ENCODE data around the gene RPN2.
A peak's percentile ranks its signal among the peaks of the same experiment; 100 is the strongest.
"Not testable (repeated sequence)": the region's sequence is repeated elsewhere in the genome, so short reads cannot be mapped to it uniquely, and the experiment has no call there.

The RPN2 gene

DNA sequence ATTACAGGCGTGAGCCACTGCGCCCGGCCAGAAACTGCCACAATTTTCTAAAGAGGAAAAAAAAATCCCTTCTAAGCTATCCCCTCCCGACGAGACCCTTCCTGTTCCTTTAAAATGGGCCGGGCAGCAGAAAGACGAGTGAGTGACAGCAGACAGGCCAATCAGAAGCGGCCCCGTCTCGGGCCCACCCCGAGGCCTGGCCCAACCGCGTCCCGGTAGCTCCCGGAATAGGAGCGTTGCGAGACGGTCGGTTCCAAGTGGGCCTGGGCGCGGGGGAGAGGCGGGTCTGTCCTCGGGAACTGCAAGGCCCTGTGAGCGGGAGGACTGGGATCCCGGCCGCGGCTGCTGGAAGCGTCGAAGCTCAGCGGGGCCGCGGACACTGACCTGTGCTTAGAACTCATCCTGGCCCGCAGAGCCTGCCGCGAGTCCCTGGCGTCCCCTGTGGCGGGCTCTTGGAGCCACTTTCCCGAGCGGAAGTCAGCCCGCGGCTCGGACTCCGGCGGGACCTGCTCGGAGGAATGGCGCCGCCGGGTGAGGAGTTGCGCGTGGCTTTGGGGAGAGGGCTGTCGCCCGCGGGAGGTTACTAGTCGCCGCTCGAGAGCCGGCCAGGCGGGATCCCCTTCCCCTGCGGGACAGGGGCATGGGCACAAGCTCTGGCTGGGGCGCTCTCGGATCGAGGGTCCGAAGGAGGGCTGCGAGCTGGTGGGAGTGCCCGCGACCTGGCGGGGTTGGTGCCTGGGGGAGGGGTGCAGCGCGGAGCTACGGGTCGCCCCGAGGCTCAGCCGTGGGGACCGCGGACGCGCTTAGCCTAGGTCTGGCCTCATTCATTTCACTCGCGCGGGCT, at the start of gene RPN2, which contains the start of gene MROH8:
TSS of gene RPN2 (plus strand) at position 492 of the 844 bp plus-strand sequence. CDS start at position 519, 27 bp downstream.
TSS of gene MROH8 (minus strand) at position 710 of the 844 bp plus-strand sequence.
- DNase-seq = peak; percentile 99

- no peak for DNase-seq
Observed at GRCh38 chr20:37131486-37131885, 47.6 kb upstream of the RPN2 start.

DNA sequence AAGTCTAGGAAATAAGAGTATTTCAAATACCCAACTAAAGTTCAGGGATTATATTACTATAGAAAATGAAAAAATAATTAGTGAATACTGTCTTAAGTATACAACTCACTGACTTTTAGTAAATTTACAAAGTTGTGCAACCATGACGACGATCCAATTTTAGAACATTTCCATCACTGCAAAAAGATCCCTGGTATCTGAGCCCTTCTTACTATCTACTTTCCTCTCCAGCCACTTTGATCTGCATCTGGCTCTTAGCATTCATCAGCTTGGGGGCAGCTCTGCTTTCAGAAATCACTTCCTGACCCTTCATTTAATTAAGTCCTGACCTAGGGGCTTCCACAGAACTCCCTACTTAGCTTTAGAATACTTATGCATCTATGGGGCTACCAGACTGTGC, 45.2 kb upstream of the RPN2 start:
- no peak for DNase-seq

- no peak for DNase-seq
Observed at GRCh38 chr20:37137547-37137946, 41.6 kb upstream of the RPN2 start.

DNA sequence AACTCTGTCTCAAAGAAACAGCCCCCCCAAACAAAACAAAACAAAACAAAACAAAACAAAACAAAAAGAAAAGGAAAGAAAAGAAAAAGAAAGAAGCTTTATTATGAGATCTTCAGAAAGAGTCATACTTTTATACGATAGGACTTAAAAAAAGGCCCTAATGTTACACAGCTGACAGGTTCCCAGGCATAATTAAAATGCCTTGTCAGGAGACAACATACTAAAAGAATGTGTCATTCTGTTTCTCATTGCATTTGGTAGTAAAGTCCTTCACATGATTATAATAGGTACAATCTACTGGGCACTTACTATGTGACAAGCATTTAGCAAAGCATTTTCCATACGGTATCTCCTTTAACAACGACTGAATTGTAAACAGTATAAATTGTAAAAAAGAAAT, 36.4 kb upstream of the RPN2 start:
- no peak for DNase-seq

DNA sequence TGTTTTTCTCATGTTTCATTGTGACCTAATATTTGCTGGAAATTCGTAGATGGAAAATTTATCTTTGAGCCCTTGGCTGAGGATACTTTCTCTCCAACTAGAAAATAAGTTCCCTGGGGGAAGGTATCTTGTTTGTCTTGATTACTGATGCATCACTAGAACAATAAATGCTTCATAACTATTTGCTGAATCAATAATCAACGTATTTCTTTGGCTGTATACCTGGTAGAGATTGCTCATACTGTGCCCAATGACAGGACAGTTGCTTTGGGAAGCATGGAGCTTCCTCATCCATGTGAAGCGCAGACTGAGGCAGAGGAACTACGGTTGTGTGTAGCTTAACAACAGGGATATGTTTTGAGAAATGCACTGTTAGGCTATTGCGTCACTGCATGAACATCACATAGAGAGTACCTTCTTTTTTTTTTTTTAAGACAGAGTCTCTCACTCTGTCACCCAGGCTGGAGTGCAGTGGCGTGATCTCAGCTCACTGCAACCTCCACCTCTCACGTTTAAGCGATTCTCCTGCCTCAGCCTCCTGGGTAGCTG, 34.2 kb upstream of the RPN2 start:
- DNase-seq = no peak

DNA sequence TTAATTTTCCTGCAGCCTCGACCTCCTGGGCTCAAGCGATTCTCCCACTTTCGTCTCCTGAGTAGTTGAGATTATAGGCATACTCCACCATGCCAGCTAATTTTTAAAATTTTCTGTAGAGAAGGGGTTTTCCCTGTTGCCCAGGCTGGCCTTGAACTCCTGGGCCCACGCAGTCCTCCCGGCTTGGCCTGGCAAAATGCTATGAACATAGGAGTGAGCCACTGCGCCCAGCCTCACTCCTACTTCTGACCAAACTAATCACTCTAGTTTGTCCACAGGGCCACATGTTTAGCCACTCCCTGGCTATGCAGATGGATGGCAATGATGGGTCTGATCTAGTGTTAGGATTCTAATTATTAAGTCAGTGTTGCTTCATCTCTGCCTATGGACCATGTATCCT, 31.9 kb upstream of the RPN2 start:
- DNase-seq = no peak

DNA sequence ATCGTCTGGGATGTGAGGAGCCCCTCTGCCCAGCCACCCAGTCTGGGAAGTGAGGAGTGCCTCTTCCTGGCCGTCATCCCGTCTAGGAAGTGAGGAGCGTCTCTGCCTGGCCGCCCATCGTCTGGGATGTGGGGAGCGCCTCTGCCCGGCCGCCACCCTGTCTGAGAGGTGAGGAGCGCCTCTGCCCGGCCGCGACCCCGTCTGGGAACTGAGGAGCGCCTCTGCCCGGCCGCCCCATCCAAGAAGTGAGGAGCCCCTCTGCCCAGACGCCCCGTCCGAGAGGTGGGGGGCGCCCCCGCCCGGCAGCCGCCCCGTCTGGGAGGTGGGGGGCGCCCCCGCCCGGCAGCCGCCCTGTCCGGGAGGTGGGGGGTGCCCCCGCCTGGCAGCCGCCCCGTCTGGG, 28.3 kb upstream of the RPN2 start:
- DNase-seq = not testable (repeated sequence)

DNA sequence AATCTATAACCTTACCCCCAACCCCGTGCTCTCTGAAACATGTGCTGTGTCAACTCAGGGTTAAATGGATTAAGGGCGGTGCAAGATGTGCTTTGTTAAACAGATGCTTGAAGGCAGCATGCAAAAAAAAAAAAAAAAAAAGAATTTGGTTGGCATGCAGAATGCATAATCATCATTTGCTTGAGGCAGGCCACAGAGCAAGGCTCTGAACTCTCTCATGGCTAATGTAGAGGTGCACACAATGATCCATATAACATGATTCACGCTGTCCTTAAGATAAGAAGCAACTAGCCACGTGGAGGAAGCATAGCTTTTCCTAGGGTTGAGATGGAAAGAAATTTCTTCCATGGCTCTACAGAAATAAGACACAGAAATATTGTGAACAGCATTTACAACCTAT, 27.6 kb upstream of the RPN2 start:
- DNase-seq = no peak

- no peak for DNase-seq
Observed at GRCh38 chr20:37152284-37152683, 26.8 kb upstream of the RPN2 start.

DNA sequence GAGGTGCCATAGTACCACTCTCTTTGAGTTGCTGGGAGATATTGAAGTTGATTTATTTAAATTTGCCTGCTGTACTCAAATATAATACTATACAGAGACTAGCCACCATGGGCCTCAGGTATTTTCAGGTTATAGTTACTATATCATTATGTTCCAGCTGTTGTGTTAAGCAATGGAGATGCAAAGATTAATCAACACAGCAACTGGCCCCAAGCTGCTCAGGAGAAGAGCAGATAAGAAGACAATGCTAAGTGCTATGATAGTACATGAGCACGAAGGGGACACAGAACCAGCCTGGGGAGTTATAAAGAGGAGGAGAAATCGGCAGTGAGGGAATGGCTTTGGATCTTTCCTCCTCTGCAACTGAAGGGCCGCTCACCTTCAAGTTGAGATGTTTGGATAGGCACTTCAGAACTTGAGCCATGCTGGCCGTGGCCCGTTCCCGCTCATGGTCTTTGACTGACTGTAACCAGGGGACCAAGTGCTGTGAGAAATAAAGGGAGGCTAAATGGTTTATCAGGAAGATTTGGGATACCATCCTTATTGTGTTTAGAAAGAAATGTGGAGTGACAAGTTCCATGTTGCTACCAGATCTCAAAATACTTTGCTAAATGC, 24.3 kb upstream of the RPN2 start:
- DNase-seq = no peak

- DNase-seq = no peak
Observed at GRCh38 chr20:37155987-37156386, 23.1 kb upstream of the RPN2 start.

DNA sequence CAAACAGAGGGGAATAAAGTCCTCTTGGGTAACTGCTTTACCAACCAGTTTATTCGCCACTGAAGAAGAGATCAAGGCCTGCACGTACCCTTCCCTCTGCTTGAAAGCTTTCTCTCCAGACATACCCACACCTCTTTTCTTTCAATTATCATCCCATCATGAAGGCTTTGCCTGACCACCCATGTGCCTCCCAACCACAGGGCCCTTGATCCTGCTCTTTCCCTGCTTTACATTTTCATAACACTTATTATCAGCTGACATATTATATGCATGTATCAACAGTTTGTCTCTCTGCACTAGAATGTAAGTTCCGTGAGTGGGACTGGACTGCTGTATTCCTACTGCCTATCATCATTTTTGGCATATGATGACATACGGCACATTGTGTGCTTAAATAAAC, 20.9 kb upstream of the RPN2 start:
- DNase-seq = no peak

GRCh38 chr20:37160683-37161082, 18.4 kb upstream of the RPN2 start:
- DNase-seq = no peak

DNA sequence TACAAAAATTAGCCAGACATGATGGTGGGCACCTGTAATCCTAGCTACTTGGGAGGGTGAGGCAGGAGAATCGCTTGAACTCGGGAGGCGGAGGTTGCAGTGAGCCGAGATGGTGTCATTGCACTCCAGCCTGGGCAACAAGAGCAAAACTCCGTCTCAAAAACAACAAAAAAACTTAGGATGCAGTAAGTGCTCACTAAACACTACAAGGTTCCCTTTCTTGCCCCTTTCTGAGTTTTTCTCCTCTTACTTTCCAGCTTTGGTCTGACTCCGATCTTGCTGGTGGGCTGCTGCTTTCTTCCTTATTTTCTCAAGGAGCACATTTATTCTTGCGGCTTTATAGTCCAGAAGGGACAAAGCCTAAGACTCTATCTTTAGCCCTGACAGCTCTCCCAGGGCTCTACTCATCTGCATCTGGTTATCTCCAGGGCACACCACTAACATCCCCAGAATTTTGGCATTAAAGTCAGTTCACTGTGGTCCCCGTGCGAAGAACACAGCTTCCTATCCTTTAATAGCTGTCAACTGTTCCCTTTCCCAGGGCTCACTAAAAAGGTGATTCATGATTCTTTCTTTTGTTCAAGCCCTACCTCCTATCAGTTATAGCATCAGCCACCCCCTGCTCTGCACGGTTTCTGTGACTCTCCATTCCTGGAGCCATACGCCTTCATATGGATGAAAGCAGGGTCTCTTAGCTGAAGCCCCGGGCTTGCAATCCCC, 17.1 kb upstream of the RPN2 start:
- DNase-seq = no peak

GRCh38 chr20:37162646-37163045, 16.5 kb upstream of the RPN2 start:
- DNase-seq = no peak

DNA sequence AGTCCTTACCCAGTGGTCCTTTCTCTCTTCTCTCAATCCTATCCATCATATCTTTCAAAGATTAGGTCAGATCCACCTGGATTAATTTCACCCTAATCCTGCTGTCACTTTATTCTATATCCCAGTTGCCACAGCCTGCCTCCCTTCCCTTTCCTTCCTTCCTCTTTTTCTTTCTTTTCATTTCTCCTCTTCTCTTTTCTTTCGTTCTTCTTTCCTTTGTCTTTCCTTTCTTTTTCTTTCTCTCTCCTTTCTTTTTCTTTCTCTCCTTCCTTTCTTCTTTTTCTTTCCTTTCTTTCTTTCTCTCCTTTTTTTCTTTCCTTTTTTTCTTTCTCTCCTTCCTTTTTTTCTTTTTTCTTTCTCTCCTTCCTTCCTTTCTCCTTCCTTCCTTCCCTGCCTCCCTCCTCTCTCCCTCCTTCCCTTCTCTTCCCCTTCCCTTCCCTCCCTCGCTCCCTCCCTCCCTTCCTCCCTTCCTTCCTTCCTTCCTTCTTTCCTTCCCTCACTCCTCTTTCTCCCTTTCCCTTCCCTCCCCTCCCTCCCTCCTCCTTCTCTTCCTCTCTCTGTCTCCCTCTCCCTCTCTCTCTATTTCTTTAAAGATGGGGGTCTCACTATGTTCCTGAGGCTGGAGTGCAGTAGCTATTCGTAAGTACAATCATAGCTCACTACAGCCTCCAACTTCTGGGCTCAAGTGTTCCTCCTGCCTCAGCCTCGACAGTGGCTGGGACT, 15.1 kb upstream of the RPN2 start:
- no peak for DNase-seq

GRCh38 chr20:37165031-37165430, 14.1 kb upstream of the RPN2 start:
- no peak for DNase-seq

DNA sequence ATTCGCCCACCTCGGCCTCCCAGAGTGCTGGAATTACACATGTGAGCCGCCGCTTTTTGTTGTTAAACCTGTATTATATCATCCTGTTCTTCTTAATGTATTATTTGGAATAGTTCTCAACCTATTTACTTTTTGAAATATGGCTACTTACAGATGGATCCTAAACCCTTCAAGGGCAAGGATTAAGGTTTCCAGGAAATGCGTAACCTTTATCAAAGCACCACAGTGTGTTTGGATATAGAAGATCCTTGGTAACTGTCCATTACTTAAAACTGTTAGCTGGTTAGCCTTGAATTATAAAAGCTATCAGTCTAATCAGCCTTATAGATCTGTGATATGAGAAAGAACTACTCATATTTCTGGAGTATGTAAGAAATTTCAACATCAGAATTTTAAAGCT, 12.3 kb upstream of the RPN2 start:
- DNase-seq = no peak

DNA sequence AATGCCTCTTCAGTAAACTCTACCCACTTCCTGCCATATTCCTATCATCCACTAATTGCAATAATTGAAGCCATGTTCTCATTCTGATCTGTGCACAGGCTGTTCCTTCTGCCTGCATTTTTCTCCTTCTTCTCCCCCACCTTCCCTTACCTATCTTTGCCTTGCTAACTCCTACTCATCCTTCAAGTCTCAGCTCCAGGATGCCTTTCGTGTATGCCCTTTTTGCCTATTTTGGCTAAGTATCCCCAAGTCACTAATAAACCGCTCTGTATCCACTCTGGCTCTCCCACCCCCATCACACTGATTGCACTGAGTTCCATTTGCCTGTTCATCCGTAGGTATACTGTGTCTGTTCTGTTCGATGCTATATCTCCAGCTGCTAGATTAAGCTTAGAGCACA, 6.3 kb upstream of the RPN2 start:
- DNase-seq = no peak

- DNase-seq = no peak
Observed at GRCh38 chr20:37179683-37180524, 774 bp downstream of the RPN2 start.

GRCh38 chr20:37185686-37186085, 6.6 kb downstream of the RPN2 start:
- no peak for DNase-seq

Data from activated effector memory CD4-positive, alpha-beta T cell treated with anti-CD3 and anti-CD28 coated beads, Interleukin-2, amount 50 U/mL, for 16 hours (primary cell).